Loucy (cell line): ENCODE data around the gene AHI1.

Source experiments
- CTCF ChIP-seq: fragments of 200-600 bp; sonication (generic); conservative IDR thresholded peaks from 2 replicates; pipeline ENCODE4 v1.5.1; 2014; ENCODE audit warnings: mild to moderate bottlenecking, antibody characterized with exemption, low read length
- EZH2phosphoT487 ChIP-seq: fragments of 200-600 bp; IDR thresholded peaks from 2 replicates; pipeline ENCODE4 v1.6.1; 2018; ENCODE audit warnings: antibody characterized with exemption, mild to moderate bottlenecking, moderate library complexity, borderline replicate concordance

- TF ChIP-seq EZH2phosphoT487 (no peak), CTCF (no peak)
Observed at GRCh38 chr6:135251498-135252441, 245.8 kb downstream of the AHI1 start.
